HG02798 (cell line): ENCODE results near the gene PLSCR5.
A peak's percentile ranks its signal among the peaks of the same experiment; 100 is the strongest.

Experiments
- ATAC-seq: cut with Tn5 transposase; IDR thresholded peaks from one replicate; pipeline ENCODE4 v1.9.1; 2021; ENCODE audit warnings: mild to moderate bottlenecking; ENCODE audit not compliant: unreplicated experiment, poor library complexity

The PLSCR5 gene

GRCh38 chr3:146547235-146547835 is 57.8 kb downstream of the PLSCR5 start:
- no peak for ATAC-seq

- ATAC-seq, result no peak
These were observed 58.7 kb downstream of the PLSCR5 start for GRCh38 chr3:146546366-146546965.

GRCh38 chr3:146544929-146545528 is 60.1 kb downstream of the PLSCR5 start:
- no peak for ATAC-seq

- ATAC-seq, result peak; percentile 85
These were observed 60.9 kb downstream of the PLSCR5 start, which contains the start of gene PLSCR1 for GRCh38 chr3:146544002-146544928. TSS of gene PLSCR1 (minus strand) at chr3:146544607. CDS start at chr3:146536552, 8,055 bp downstream.

- ATAC-seq, result peak; percentile 13
These were observed 61.6 kb downstream of the PLSCR5 start for GRCh38 chr3:146543461-146544001.

GRCh38 chr3:146542978-146543377 is 62.2 kb downstream of the PLSCR5 start:
- no peak for ATAC-seq

- no peak for ATAC-seq
These were observed 63.0 kb downstream of the PLSCR5 start for GRCh38 chr3:146542179-146542578.

- ATAC-seq, result no peak
These were observed 64.2 kb downstream of the PLSCR5 start for GRCh38 chr3:146540978-146541377.

- ATAC-seq, result peak; percentile 30
These were observed 64.9 kb downstream of the PLSCR5 start for GRCh38 chr3:146540236-146540635.

GRCh38 chr3:146539315-146539714 is 65.8 kb downstream of the PLSCR5 start:
- no peak for ATAC-seq

GRCh38 chr3:146537603-146538002 is 67.5 kb downstream of the PLSCR5 start:
- no peak for ATAC-seq

- ATAC-seq, result no peak
These were observed 68.5 kb downstream of the PLSCR5 start for GRCh38 chr3:146536681-146537080.
